Thymus (tissue), 14 donors: Measurements from ENCODE around the gene LRRFIP2. TPM values are rescaled to one million over a fixed set of nuclear protein-coding genes. Genes with fewer than 3 reads are reported as not detected.
"Not testable (repeated sequence)": the region's sequence is repeated elsewhere in the genome, so short reads cannot be mapped to it uniquely, and the experiment has no call there.

Experiments used
- DNase-seq, 9 donors: peaks; one replicate each; pipeline ENCODE4 v3.0.0-alpha.2; 2013; ENCODE audit warnings: low spot score in 9 of 9, low read depth in 6 of 9, missing footprints in 1 of 9
- H3K27ac ChIP-seq, 2 donors: one replicate each; pipeline ENCODE4 v1.5.1; 2013; ENCODE audit warnings: control low read depth in 1 of 2, low read depth in 1 of 2, low read length in 1 of 2, mild to moderate bottlenecking in 1 of 2, moderate library complexity in 1 of 2
- H3K27me3 ChIP-seq, 2 donors: one replicate each; pipeline ENCODE4 v1.5.1; 2013; ENCODE audit warnings: low read length in 1 of 2; ENCODE audit not compliant: control insufficient read depth in 2 of 2, insufficient read depth in 1 of 2
- H3K36me3 ChIP-seq, 2 donors: one replicate each; pipeline ENCODE4 v1.5.1; 2013; ENCODE audit warnings: low read length in 1 of 2, mild to moderate bottlenecking in 1 of 2, moderate library complexity in 1 of 2; ENCODE audit not compliant: control insufficient read depth in 2 of 2, insufficient read depth in 2 of 2
- H3K4me1 ChIP-seq, 2 donors: one replicate each; pipeline ENCODE4 v1.5.1; 2013; ENCODE audit warnings: low read length in 2 of 2; ENCODE audit not compliant: control insufficient read depth in 2 of 2, insufficient read depth in 2 of 2
- H3K4me3 ChIP-seq, 2 donors: one replicate each; pipeline ENCODE4 v1.5.1; 2013; ENCODE audit warnings: low read length in 2 of 2, control low read depth in 1 of 2, mild to moderate bottlenecking in 1 of 2
- H3K9me3 ChIP-seq, 2 donors: one replicate each; pipeline ENCODE4 v1.5.1; 2013; ENCODE audit warnings: low read length in 1 of 2, mild to moderate bottlenecking in 1 of 2; ENCODE audit not compliant: control insufficient read depth in 2 of 2, insufficient read depth in 1 of 2
- WGBS: extraction: QIAGEN DNeasy Blood & Tissue Kit; methylation state at CpG from one replicate; pipeline ENCODE4 v1.1.7; 2013; 5-methylcytosine and 5-hydroxymethylcytosine counted together
- long read RNA-seq, 10 donors: transcript quantifications; one replicate each; lab custom pipeline, GENCODE V29; 2026
- polyA plus RNA-seq: library from polyadenylated mRNA; stranded (reverse); fragments of 200-250 nt; gene quantifications from one replicate; pipeline ENCODE4 v1.2.3, GENCODE V29; 2013
- total RNA-seq: library from RNA; stranded (reverse); fragments of 120-200 nt; gene quantifications from one replicate; pipeline ENCODE4 v1.2.4, GENCODE V29; 2013
- donor health status: healthy.

LRRFIP2 gene, protein sequence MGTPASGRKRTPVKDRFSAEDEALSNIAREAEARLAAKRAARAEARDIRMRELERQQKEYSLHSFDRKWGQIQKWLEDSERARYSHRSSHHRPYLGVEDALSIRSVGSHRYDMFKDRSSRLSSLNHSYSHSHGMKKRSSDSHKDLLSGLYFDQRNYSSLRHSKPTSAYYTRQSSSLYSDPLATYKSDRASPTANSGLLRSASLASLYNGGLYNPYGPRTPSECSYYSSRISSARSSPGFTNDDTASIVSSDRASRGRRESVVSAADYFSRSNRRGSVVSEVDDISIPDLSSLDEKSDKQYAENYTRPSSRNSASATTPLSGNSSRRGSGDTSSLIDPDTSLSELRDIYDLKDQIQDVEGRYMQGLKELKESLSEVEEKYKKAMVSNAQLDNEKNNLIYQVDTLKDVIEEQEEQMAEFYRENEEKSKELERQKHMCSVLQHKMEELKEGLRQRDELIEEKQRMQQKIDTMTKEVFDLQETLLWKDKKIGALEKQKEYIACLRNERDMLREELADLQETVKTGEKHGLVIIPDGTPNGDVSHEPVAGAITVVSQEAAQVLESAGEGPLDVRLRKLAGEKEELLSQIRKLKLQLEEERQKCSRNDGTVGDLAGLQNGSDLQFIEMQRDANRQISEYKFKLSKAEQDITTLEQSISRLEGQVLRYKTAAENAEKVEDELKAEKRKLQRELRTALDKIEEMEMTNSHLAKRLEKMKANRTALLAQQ
- total RNA-seq (23.5 TPM), polyA plus RNA-seq (33.6 TPM)
- long read RNA-seq, donor 1, result 0 reads
- long read RNA-seq, donor 2, partial matches to known transcripts, result 30 of 39 reads
- long read RNA-seq, donor 2, other reads (novel, unspliced or antisense), result 0 of 39 reads
- long read RNA-seq, donor 3, partial matches to known transcripts, result 12 of 15 reads
- long read RNA-seq, donor 3, other reads (novel, unspliced or antisense), result 0 of 15 reads
- long read RNA-seq, donor 4, partial matches to known transcripts, result 0 of 1 reads
- long read RNA-seq, donor 4, other reads (novel, unspliced or antisense), result 0 of 1 reads
- long read RNA-seq, donor 5, transcript LRRFIP2-205 (15 exons, 2,522 nt), result major isoform, 6 of 20 reads
- long read RNA-seq, donor 5, partial matches to known transcripts, result 10 of 20 reads
- long read RNA-seq, donor 5, other reads (novel, unspliced or antisense), result 0 of 20 reads
- long read RNA-seq, donor 6, transcript LRRFIP2-205 (15 exons, 2,522 nt), result major isoform, 5 of 21 reads
- long read RNA-seq, donor 6, partial matches to known transcripts, result 15 of 21 reads
- long read RNA-seq, donor 6, other reads (novel, unspliced or antisense), result 0 of 21 reads
- long read RNA-seq, donor 7, partial matches to known transcripts, result 18 of 25 reads
- long read RNA-seq, donor 7, other reads (novel, unspliced or antisense), result 0 of 25 reads
- long read RNA-seq, donor 8, partial matches to known transcripts, result 0 of 4 reads
- long read RNA-seq, donor 8, other reads (novel, unspliced or antisense), result 0 of 4 reads
- long read RNA-seq, donor 9, partial matches to known transcripts, result 11 of 16 reads
- long read RNA-seq, donor 9, other reads (novel, unspliced or antisense), result 0 of 16 reads
- long read RNA-seq, donor 10, partial matches to known transcripts, result 6 of 10 reads
- long read RNA-seq, donor 10, other reads (novel, unspliced or antisense), result 0 of 10 reads

DNA sequence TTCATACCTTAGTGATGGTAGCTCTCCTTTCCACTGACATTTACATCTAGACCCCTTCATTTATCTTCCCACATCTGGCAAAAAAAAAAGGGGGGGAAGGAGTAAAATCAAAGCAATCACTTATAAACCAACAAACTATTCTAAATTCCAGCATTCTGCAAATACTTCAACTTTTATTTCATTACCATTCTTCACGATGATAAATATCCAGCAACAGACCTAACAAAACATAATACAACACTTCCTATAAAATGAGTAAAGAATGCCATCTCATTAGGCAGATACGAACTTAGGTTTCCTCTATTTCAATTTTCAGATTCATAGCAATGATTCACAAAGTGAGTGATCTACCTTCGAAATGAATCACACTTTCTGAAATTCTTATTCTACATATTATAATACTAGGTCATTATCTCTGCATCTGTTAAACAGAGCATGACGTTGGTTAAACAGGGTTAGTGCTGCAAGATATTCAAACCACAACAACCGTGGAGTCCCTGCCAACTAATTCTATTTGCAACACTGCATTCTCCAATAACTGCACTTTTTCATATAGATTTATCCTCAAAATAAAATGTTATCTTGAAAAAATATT is at the start of gene LRRFIP2:
Gene LRRFIP2 (minus strand): TSS at position 51 of the 595 bp plus-strand sequence. CDS start 25,599 bp downstream, outside the sequence.
- DNase-seq, result peak in 1 of 9 donors; percentile 32

DNA sequence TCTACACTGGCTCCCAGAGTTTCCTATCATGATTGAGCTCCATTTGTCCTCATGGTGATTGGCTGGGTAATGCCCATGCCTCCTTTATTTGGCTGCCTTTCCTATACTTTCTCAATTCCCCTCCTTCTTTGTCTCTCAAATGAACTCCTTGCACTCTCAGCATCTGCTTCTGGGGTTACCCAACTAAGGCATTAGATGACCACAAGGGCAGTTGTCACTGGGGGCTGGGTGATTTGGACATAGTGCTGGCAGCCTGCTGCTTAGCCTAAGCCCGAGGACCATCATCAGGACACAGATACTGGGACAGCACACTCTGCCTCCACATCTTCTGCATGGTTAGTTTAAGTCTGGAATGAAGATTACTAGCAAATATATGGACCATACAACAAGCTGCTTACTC is 49.2 kb upstream of the LRRFIP2 start:
- H3K27me3 ChIP-seq, result no peaks in the 10 kb centered on the region
- no peak for DNase-seq
- 95% methylated on average over 1 of the region's 1 CpG for WGBS
- no peak overlapping the region for H3K4me3 ChIP-seq
- H3K4me1 ChIP-seq, result peaks cover 21 to 40% of the 10 kb centered on the region in 2 donors
- H3K27ac ChIP-seq, result no peak overlapping the region
- no peaks in the 10 kb centered on the region for H3K36me3 ChIP-seq
- no peaks in the 10 kb centered on the region for H3K9me3 ChIP-seq

More for the DNA sequence above, at the start of gene LRRFIP2:
- H3K27me3 ChIP-seq, result no peaks in the 10 kb centered on the region
- peaks cover 6 to 11% of the 10 kb centered on the region in 2 donors for H3K4me1 ChIP-seq
- H3K9me3 ChIP-seq, result no peaks in the 10 kb centered on the region
- 9% methylated on average over 5 of the region's 5 CpGs for WGBS
- H3K27ac ChIP-seq, result peak within 1 kb of the TSS; percentile 19 to 85
- H3K36me3 ChIP-seq, result peaks cover 0 to 5% of the 10 kb centered on the region in 2 donors
- H3K4me3 ChIP-seq, result peak within 1 kb of the TSS; percentile 80 to 98

DNA sequence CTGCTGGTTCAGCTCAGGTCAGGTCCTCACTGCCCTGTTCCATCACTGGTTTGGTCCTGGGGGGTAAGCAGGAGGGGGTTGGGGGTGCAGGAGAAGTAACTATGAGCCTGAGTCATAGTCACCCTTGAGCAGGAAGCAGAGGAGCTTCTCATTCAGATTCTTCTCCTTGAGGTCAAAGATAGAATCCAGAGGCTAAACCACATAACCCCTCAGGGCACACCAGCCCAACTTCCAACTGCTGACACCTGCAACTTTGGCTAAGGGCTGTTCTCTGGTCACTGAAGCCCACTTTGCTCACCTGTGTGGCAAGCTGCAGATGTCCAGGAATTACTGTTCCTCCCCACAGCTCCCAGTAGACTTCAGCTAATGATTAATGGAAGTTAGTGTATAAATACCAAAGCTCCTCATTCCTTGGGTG is 48.8 kb upstream of the LRRFIP2 start:
- H3K9me3 ChIP-seq, result peaks cover 0 to 3% of the 10 kb centered on the region in 2 donors
- peaks cover 17 to 39% of the 10 kb centered on the region in 2 donors for H3K4me1 ChIP-seq
- peak in 1 of 9 donors; percentile 37 for DNase-seq
- no peak overlapping the region for H3K4me3 ChIP-seq
- no peak overlapping the region for H3K27ac ChIP-seq
- H3K27me3 ChIP-seq, result no peaks in the 10 kb centered on the region
- no peaks in the 10 kb centered on the region for H3K36me3 ChIP-seq

DNA sequence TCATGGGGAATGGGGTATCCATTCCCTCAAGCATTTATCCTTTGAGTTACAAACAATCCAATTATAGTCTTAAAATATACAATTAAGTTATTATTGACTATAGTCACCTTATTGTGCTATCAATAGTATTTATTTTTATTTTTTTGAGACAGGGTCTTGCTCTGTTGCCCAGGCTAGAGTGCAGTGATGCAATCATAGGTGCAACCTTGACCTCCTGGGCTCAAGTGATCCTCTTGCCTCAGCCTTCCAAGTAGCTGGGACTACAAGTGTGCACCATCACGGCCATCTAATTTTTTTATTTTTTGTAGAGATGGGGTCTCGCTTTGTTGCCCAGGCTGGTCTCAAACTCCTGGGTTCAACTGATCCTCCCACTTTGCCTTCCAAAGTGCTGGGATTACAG is 48.2 kb upstream of the LRRFIP2 start:
- WGBS, result 97% methylated on average over 2 of the region's 2 CpGs
- peaks cover 15 to 34% of the 10 kb centered on the region in 2 donors for H3K4me1 ChIP-seq
- not testable (repeated sequence) for H3K27me3 ChIP-seq, DNase-seq, H3K36me3 ChIP-seq, H3K9me3 ChIP-seq, H3K27ac ChIP-seq, H3K4me3 ChIP-seq

DNA sequence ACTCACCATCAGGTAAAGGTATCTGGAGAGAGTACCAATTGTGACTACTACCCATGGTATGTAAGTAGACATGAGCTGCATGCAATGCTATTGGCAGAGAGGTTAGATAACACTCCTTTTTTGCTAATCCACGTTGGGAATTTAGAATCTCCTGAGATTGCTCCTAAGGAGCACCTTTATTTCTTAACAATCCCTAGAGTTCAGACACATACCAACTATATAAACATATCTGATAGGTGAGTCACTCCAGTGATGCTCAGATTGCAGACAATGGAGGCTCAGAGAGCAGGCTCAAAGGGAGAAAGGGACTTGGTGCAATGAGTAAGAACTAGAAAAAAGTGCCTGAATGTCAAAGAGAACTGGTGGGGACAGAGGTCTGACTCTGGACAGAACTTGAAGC is 47.0 kb upstream of the LRRFIP2 start:
- peaks cover 0 to 16% of the 10 kb centered on the region in 2 donors for H3K9me3 ChIP-seq
- no peak for DNase-seq
- H3K36me3 ChIP-seq, result no peaks in the 10 kb centered on the region
- WGBS, result 89% methylated on average over 1 of the region's 1 CpG
- H3K27ac ChIP-seq, result no peak overlapping the region
- H3K4me1 ChIP-seq, result peaks cover 14 to 34% of the 10 kb centered on the region in 2 donors
- no peak overlapping the region for H3K4me3 ChIP-seq
- no peaks in the 10 kb centered on the region for H3K27me3 ChIP-seq

DNA sequence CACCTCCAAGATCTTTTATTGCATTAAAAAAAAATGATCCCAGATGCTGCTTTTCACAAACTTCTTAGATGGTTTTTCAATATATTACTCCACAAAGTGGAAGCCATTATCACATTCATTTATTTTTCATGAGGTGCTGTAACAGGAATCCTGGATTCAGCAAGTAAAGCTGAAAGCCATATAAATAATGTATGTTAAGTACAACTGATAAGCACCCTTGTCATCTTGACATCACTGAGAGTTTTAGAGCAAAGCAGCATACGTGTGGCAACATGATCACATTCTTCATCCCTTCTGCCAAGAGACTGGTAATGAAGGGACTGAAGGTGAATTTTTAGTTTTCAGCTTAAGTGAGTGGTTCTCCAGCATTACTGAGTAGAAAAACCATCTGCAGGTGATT is 44.9 kb upstream of the LRRFIP2 start:
- H3K27me3 ChIP-seq, result no peaks in the 10 kb centered on the region
- peaks cover 7 to 14% of the 10 kb centered on the region in 2 donors for H3K4me1 ChIP-seq
- H3K4me3 ChIP-seq, result no peak overlapping the region
- peaks cover 0 to 16% of the 10 kb centered on the region in 2 donors for H3K9me3 ChIP-seq
- H3K36me3 ChIP-seq, result no peaks in the 10 kb centered on the region
- H3K27ac ChIP-seq, result peak overlapping the region in 1 of 2 donors; percentile 5
- 91% methylated on average over 1 of the region's 1 CpG for WGBS
- no peak for DNase-seq

DNA sequence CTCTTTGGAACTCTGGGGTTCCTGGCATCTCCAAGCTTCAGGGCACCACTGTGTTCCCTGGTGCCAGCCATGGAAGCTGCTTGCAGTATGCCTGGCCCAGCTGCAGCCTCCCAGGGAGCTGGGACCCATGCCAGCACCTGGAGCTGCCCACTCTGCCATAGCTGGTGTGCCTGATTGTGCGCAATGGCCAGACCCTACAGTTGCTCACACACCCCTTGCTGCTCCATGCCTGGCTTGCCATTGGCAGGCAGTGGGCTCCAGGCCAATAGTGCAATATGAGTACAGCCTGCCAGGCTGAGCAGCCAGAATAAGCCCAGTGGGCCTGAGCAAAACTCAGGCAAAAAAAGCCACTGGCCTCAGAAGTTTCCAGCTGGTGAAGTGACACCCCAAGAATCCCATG is 43.8 kb upstream of the LRRFIP2 start:
- peaks cover 0 to 16% of the 10 kb centered on the region in 2 donors for H3K9me3 ChIP-seq
- H3K27ac ChIP-seq, result no peak overlapping the region
- H3K27me3 ChIP-seq, result no peaks in the 10 kb centered on the region
- H3K4me1 ChIP-seq, result peaks cover 6% of the 10 kb centered on the region in 2 donors
- WGBS, result 100% methylated on average over 1 of the region's 1 CpG
- no peak for DNase-seq
- H3K4me3 ChIP-seq, result no peak overlapping the region
- no peaks in the 10 kb centered on the region for H3K36me3 ChIP-seq
